Activated CD8-positive, alpha-beta memory T cell treated with anti-CD3 and anti-CD28 coated beads, Interleukin-2, amount 50 U/mL, for 48 hours (primary cell): ENCODE data around the gene PRKCZ.
"Not testable (repeated sequence)": the region's sequence is repeated elsewhere in the genome, so short reads cannot be mapped to it uniquely, and the experiment has no call there.

Experiments
- DNase-seq: peaks from one replicate; pipeline ENCODE4 v3.0.0-alpha.2; 2020

Gene PRKCZ

DNA sequence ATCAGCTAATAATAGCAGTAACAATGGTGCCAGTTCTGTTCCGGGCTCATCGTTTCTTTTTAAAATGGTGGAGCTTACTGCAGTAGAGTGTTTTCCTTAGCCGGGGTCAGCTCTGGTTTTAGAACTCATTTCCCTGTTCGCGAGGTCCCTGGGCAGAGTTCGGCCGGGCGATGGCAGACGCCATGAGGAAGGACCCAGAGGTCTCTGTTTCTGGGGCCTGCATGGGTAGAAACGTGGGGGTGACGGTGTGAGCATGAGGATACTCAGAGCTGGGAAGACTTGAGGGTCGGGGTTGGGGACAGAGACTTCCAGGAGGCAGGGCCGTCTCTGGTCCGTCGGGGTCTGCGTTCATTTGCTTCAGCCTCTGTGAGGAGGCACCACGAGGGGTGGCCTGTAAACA is 38.8 kb downstream of the PRKCZ start:
- DNase-seq = no peak

DNA sequence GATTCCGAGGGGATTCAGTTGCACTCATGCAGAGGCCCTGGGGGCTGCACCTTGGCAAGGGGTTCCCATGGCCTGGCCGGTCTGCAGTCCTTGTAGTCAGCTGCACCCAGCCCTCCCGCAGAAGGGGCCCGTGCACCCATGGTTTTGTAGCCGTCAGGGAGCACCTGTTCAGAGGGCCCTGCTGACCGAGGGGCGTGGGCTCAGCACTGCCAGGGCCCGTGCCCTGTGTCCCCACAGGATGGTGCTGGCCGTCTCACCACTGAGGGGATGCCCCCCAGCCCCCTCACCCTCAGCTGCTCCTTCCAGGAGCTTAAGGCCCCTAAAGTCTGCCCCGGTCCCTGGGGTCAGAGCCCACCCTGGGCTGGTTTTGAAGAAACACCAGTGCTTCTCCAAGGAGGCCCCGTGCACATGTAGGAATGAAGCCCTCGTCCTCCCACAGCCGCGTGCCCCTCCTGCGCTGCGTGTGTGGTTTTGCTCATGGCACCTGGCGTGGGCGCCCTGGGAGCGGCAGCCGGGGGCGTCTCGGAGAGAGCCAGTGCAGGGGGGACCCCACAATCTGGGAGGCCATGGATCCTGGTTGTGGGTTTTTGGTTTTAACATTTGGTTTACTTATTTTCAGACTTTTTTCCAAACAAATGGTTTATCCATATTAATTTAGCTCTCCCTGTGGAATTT is 40.1 kb downstream of the PRKCZ start:
- DNase-seq = no peak

DNA sequence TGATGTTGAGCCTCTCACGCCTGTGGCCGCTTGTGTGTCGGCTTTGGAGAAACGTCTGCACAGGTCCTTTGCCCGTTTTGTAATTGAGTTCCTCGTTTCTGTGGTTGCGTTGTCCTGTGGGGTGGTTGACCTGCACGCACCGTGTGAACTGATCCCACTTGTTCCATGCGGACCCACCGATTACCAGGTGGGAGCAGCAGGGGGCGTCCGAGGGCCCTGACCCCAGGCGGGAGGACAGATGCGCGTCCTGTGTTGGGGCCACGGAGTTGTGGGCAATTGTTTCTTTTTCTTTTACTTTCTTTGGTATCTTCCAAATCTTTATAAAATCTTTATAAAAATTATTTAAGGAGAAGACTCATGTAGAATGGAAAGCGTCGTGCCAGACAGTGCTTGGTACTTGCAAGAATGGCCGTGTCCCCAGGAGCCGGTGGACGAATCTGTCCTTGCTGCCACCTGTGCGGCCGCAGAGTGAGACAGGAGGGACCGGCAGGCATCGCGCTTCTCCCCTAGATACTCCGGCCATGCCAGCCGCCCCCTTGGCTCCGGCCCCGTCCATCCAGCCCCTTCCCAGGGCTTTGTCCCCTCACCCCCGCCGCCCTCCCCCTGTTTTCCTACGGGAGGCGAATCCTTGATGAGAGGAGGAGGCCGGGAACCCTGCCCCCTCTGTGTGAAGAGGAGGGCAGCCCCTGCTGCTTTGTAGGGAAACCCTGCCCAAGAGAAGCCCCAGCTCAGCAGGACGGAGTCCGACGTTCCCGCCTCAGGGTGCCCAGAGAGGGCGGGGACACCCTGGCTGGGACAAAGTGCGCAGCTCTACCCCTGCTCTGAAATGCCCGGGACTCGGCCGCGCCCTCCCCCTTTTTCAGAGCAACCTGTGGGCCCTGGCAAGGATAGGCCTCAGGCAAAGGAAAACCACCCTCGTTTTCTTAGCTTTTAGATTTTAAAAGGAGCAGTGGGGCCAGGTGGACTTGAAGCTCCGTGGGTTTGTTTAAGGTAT is 41.7 kb downstream of the PRKCZ start:
- peak; percentile 79 for DNase-seq

DNA sequence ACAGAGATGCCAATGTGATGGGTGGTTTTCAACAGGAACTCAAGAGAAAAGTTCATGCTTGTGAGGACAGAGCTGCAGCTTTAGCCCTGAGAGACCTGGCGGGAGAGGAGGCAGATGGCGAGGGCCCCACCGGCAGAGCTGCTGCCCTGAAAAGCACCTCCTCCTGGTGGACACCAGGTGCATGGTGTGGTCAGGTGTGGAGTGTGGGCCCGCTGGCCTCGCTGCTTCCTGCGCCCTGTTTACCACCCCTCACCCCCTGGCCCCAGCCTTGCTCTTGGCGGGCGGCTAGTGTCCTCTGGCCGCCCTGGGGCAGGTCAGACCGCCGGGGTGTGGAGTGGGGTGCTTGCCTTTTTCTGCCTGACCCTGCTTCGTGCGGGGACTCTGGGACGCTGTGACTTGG is 42.8 kb downstream of the PRKCZ start:
- no peak for DNase-seq

DNA sequence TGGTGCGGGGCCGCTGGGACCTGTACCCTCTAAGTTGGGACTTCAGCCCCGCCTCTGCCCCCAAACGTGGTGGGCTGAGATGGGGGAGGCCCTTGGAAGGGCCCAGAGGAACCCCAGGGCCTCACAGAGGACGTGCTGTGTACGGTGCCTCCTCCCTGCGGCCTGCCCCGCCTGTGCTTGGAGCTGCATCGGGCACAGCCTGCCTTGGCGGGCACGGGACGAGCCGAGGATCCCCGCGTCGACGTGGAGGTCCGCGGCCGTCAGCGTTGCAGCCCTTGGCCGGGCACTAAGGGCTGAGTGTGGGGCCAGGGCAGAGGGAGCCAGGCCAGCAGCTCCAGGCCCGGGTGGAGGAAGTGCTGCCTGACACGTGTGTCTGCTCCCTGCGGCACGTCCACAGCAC is 43.4 kb downstream of the PRKCZ start:
- no peak for DNase-seq

DNA sequence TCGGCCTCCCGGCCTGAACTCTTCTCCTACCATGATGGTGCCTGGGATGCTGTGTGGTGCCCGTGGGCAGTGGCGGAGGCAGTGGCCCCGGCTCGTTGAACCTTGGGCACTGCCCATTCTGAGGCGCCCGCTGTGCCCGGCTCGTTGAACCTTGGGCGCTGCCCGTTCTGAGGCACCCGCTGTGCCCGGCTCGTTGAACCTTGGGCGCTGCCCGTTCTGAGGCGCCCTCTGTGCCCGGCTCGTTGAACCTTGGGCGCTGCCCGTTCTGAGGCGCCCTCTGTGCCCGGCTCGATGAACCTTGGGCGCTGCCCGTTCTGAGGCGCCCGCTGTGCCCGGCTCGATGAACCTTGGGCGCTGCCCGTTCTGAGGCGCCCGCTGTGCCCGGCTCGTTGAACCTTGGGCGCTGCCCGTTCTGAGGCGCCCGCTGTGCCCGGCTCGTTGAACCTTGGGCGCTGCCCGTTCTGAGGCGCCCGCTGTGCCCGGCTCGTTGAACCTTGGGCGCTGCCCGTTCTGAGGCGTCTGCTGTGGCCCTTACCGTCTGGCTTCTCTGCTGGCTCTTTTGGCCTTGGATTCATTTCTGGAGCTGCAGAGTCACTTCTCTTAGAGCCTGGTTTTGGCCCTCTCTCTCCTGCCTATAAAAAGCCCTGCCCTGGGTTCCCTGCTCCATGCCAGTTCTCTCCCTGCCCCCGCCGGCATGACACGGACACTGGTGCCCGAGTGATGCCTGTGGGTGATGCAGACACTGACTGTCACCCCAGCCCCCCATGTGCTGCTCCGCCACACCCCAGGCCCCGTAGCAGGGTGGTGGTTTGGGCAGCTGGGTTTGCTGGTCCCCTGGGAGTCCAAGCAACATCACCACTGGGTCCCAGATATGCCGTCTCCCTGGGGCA is 44.3 kb downstream of the PRKCZ start:
- not testable (repeated sequence) for DNase-seq

DNA sequence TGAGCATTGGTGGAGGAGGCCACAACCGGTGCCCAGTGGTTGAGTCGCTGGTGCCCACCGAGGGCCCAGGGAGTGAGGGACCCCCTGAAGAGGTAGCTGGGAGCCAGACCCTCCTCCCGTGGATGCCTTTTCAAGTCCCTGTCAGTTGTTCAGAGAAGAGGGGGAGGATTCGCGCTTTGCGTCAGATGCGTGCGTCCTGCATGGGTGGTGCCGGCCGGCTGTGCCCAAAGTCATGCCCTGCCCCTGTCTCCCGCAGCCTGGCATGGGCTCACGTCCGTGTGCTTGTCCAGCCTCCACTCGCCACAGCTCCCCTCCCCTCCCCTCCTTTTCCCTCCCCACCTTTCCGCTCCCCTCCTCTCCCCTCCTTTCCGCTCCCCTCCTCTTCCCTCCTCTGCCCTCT is 45.2 kb downstream of the PRKCZ start:
- DNase-seq = no peak

DNA sequence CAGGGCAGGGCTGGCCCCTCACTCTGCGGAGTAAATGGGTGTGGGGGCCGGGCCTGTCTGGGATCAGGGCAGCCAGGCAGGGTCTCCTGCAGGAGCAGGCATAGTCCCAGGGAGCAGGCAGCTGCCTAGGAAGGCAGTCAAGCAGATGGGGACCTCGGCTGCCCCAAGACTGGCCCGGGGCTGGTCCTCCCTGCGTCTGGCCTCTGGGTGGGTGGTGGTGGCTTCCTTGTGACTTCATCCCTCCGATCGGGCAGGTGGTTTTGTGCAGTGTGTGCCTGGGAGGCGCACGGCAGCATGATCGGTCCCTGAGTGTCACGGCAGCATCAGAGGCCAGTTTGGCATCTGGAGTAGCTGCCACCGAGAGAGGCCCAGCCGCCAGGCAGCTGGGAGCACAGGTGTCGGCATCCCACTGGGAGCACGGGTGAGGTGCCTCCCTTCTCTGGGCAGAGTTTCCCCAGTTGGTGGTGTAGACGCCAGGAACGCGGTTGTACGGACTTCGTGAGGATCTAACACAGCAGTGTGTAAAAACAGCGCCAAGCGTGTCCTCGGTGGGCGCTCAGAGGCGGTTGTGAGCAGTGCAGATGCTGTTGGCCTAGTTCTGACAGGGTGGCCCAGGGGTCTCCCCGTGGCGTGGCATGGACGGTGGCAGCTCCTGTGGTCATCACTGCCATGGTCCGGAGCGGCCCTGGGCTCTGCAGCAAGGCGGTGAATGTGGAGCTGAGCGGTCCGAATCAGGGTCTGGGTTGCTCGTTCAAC is 45.9 kb downstream of the PRKCZ start:
- DNase-seq = no peak

DNA sequence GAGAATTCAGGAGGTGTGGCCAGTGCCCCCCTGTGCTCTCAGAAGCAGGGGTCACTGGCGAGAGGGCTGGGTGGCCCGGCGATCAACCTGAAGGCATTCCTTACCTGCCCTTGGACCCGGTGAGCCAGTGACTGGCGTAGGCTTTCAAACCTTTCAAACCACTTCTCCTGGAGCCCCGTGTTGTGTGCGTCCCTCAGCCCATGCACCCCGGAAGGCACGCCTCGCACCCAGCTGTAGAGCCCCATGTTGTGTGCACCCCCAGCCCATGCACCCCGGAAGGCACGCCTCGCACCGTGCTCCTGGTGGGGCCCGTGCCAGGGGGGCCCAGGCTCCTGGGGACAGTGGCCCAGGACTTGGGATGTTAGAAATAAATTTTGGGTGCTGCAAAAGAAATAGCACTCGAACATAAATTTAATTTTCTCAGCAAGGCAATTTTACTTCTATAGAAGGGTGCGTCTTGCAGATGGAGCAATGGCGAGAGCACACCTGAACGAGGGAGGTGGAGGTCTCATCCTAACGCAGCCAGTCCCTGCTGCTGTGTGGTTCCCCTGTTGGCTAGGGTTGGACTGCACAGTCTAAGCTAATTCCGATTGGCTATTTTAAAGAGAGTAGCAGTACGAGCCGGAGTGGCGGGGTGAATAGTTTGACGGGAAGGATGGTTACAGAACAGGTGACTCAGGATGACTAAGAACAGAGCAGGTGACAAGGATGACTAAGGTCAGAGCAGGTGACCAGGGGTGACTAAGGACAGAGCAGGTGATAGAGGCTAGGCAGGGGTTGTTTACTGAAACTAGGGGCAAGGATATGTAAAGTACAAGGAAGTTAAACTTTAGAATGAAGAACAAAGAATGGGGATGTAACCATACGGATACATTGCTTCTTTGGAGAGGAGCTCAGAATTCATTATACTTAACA is 47.4 kb downstream of the PRKCZ start:
- DNase-seq = no peak

DNA sequence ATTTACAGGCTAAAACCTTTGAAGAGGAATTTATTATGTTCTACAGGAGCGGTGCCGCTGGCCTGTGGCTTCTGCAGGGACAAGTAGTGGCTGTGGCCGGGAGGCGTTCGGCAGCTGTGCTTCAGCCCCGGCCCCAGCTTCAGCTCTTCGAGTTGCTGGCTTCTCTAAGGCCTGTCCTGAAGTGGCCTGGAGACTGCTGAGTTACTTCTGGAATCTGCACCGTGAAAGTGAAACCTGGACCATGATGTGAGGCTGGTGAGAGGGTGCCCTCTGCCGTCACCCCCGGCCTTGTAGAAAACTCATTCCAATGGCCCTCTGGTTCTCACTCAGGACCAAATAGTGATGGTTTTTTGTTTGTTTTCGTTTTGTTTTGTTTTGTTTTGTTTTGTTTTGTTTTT is 48.1 kb downstream of the PRKCZ start:
- no peak for DNase-seq

DNA sequence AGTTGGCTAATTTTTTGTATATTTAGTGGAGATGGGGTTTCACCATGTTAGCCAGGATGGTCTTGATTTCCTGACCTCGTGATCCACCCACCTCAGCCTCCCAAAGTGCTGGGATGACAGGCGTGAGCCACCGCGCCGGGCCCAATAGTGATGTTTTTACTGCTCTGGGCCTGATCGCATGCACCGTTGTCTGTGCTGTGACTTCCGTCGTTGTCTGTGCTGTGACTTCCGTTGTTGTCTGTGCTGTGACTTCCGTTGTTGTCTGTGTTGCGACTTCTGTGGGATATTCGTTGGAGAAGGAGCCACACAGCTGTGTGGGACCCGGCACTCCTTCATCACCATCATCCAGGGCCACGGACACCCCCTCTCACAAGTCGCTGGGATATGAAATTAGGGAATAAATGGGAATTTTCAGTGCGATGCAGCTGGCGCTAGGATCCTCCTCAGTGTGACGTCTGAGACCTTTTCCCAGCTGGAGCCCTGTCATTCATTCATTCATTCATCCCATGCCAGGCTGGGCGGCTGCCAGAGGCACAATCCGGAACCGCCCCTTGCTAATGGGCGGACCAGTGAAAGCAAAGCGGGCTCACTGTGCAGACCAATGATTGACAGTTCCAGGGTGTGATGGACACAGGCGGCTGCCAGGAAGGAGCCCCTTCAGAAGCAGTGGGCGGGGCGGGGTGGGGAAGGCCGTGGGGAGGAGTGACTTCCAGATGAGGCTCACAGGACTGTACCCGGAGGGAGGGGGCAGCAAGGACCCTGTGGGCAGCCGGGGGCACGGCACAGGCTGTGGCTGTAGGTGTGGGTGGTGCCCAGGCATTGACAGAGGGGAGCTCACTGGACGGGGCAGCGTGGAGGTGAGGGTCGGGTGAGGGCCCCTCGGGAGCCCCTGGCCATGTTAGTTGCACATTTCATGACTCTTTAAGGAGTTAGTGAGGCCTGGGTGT is 48.9 kb downstream of the PRKCZ start:
- DNase-seq = no peak

DNA sequence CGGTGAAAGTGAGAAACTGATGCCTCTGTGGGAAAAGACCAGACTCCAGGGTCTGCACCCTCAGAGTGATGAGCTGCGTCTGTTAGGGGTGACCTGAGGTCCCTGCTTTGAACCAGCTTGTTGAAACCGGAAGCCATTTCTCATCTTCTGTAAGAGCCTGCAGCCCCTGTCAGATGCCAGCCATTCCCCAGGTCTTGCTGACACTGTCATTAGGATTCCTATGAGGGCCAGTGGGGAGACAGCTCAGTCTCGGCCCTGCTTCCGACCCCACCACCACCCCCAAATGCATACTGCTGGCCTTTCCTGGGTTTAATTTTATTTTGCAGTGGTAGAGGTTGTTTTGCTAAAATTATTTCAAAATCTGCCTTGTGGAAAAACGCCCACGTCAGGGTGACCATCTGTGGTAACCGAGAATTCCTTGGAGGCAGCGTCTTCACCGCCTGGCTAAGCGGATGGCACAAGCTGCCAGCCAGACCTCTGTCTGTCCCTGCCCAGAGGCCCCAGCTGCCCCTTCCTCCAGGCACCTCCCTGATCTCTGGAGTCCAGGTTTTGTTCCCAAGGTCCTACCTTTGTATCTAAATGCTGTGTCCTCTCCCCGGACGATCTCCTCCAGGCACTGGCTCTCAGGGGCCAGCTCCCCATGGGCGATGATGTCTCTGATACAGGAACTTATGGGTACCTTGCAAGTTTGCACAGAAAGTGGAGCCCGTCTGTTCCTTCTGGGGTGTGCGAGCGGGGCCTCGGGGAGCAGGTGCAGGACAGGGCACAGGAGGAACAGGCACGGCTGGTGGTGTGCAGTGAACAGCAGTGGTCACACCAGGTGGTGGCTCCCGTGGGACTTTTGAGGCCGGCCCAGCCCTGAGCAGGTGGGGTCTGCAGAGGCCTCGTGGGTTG is 49.9 kb downstream of the PRKCZ start:
- DNase-seq = no peak

DNA sequence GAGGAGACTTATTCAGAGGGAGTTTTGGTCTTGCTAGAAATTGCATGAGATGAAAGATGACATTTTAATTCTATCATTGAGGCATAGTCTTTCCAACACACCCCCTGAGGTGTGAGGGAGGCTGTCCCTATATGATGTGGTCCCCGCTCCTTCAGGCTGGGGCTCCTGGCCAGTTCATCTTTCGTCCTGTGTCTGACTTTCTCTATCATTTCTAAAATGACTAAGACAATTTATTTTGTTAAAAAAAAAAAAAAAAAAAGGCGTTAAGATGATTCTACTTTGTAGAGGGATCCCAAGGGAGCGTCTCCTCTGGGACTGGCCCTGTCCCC is 50.5 kb downstream of the PRKCZ start:
- no peak for DNase-seq

DNA sequence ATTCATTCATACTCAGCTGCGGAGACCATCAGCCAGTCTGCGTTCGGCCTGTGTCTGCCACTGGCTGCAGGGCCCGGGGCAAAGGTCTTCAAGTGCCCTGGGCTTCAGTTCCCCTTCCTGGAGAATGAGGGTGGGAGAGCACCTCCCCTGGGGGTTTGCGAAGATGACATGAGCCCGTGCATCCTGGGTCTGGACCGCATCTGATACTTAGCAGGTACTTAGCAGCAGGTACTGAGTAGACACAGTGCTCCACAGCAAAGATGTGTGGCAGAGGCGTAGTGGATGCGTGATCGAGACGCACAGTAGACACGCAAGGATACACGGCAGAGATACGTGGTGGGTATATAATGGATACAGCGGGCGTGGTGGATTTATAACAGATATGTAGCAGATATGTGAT is 51.3 kb downstream of the PRKCZ start:
- DNase-seq = no peak

DNA sequence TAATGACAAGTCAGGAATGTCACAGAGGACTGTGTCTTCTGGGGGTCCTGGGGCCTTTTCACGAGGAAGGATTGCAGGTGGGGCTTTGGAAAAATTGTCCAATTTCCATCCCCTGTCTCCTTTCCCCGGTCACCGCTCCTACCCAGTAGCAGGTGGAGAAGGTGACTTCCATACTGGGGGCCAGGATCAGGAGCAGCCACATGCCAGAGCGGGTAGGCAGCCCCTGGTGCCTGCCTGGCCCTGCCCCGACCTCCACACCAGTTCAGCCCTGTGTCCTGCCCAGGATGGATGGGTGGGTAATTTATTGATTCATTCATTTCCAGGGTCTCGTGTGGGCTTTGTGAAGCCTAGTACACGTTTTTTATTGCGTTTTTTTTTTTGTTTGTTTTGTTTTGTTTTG is 51.7 kb downstream of the PRKCZ start:
- no peak for DNase-seq

DNA sequence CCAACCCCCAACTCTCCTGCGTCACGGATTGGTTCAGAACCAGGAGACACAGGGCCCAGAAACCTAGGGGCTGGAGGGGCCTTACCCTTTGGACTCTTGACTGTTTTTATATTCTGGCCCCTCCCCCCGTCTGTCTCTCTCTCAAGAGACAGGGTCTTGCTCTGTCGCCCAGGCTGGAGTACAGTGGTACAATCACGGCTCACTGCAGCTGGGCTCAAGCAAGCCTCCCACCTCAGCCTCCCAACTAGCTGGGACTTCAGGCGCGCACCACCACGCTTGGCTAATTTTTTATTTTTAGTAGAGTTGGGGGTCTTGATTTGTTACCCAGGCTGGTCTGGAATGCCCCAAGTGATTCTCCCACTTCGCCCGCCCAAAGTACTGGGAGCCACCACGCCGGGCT is 52.5 kb downstream of the PRKCZ start:
- no peak for DNase-seq

DNA sequence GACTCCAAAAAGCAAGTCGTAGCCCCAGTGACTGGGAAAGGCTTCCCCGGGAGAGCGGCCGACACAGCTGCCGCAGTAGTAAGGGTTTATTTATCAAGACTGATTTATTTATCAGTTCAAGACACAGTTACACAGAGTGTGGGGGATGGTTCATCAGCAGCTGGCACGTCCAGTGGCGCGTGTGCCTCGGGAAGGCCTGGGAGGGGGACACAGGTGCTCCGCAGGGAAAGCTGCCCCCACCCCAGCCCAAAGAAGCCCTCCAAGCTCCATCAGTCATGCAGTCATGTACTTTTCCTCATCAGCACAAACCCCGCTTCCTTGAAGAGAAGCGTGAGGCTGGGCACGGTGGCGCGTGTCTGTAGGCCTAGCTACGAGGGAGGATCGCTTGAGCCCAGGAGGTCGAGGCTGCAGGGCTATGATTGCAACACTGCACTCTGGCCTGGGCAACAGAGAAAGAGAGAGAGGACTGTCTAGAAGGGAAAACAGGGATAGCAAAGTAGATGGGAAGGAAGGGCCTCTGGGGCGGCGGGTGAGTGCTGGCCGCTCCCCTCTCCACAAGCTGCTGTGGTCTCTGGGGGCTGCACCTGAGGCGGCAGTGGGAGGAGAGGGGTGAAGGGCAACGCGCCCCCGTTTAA is 53.2 kb downstream of the PRKCZ start:
- no peak for DNase-seq

DNA sequence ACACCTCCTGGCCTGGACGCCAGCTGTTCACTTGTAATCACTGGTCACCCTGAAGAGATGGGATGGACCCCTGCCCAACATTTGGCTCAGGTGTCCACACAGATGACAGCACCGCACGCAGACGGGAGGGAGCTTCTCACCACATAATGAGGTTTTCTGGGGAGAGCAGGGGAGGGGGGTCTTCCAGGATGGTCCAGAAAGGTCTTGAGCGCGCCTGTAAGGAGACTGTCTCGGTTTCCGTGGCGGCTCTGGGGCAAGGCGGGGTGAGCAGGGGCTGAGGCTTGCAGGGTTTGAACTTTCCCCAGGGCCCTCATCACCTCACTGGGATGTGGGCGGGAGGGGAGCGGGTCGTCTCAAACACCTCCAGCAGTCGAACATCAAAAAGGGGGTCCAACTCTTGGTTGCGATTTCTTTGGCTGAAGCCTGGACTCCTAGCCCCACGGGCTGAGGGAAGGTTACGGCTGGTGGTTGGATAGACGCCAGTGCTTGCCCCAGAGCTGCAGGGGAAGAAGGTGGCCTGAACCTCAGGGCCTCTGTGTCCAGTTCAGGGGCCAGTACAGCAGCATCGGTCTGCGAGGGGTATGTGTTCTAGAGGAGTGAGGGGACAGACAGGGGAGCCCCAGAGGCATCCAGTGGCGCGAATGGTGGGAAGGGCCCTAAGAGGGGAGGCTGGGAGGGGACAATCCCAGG is 53.8 kb downstream of the PRKCZ start:
- DNase-seq = no peak
